ENCODE results near the gene SREBF2. TPM values are rescaled to one million over a fixed set of nuclear protein-coding genes. Genes with fewer than 3 reads are reported as not detected.

The SREBF2 gene
- total and polyA plus RNA-seq, 9 of the 15 experiments (the other 6 are each of a cell fraction or from before 2014, with no cell fraction given), result 1.1 to 84.2 (median 26.9) TPM

DNA sequence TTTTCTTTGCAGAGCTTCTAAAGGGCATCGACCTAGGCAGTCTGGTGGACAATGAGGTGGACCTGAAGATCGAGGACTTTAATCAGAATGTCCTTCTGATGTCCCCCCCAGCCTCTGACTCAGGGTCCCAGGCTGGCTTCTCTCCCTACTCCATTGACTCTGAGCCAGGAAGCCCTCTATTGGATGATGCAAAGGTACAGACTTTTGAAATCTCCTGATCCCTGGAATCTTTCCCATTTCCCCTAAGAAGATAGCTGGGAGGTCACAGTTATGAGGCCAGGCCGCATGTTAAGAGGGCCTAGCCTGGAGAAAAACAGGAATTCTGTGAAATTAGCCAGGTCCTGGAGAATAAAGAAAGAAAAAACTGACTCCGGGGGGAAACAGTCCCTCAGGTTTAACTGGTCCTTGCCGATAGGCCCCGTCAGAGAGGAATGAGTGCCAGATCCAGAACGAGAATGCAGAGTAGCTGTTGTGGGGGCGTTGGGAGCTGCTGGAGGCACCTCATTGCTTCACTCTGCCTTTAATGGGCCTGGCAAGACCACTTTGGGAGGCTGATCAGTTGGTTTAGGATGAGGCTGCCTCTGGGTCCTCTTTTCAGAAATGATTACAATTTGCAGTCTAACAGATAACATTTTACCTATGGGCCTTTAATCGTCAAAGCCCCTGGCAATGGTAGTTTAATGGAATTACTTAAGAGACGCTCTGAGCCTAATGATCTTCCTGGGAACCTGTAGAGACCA is 42.8 kb downstream of the SREBF2 start (continued):
- TF ChIP-seq IFI16 (CRISPR knock-in tag; IDR thresholded peaks at IDR 0.05) (no peak), U2AF2 (optimal IDR thresholded peaks at IDR 0.05; ENCODE audit: low read depth, low read length) (no peak), NCOR1 (IDR thresholded peaks at IDR 0.05) (no peak), RBFOX2 (IDR thresholded peaks at IDR 0.05; ENCODE audit: low read depth, low read length) (no peak)
- TF ChIP-seq, protein P1, sequence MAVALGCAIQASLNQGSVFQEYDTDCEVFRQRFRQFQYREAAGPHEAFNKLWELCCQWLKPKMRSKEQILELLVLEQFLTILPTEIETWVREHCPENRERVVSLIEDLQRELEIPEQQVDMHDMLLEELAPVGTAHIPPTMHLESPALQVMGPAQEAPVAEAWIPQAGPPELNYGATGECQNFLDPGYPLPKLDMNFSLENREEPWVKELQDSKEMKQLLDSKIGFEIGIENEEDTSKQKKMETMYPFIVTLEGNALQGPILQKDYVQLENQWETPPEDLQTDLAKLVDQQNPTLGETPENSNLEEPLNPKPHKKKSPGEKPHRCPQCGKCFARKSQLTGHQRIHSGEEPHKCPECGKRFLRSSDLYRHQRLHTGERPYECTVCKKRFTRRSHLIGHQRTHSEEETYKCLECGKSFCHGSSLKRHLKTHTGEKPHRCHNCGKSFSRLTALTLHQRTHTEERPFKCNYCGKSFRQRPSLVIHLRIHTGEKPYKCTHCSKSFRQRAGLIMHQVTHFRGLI (CRISPR knock-in tag; IDR thresholded peaks at IDR 0.05), result no peak

DNA sequence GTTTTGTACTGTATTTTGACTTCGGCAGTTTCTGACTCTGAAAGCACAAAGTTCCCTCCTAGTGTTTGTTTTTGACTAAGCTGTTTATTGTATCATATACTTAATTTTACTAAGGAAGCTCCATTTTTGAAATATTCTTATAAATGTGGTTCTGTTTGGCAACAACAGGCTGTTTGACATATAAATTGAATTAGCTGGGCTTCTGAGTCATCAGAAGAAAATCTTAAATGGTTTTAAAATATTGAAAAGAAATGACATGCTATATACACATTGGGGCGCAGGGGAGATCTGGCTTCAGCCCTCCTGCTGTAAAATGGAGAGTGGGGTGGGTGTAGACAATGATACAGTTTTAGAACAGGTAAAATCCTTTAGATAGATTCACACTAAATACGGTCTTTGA is 43.4 kb downstream of the SREBF2 start:
- H3K27me3 ChIP-seq (ENCODE audit: control insufficient read depth in 2 of 2, insufficient read depth in 2 of 2, low read length in 2 of 2), result no peaks in the 10 kb centered on the region
- H3K27ac ChIP-seq (ENCODE audit: extremely low read depth, low read depth, low read length), result no peak overlapping the region
- ATAC-seq (no peak), DNase-seq (ENCODE audit: extremely low read depth in 1 of 4, low spot score in 3 of 4) (no peak), FAIRE-seq (no peak)
- in situ Hi-C loops (cut with MboI) (no loop called here), intact Hi-C loops (cut with micrococcal nuclease) (no loop called here)
- H2AFZ ChIP-seq (ENCODE audit: low read depth, low read length), result no peak overlapping the region
- no peak overlapping the region for H3K4me3 ChIP-seq
- H3K9me3 ChIP-seq (replicated peaks; ENCODE audit: control insufficient read depth, insufficient read depth, low read depth, low read length), result no peaks in the 10 kb centered on the region
- H3K79me2 ChIP-seq (ENCODE audit: control insufficient read depth, insufficient read depth, low read length), result no peaks in the 10 kb centered on the region; the same call in 2 of the 3 replicates
- no peak overlapping the region for H3K4me2 ChIP-seq (ENCODE audit: insufficient read depth, low read length)
- H3K9me1 ChIP-seq (ENCODE audit: control insufficient read depth, insufficient read depth, low read length), result no peaks in the 10 kb centered on the region
- no peaks in the 10 kb centered on the region for H3K4me1 ChIP-seq (replicated peaks in 1 of 2; ENCODE audit: control insufficient read depth in 2 of 2, insufficient read depth in 2 of 2, low read length in 2 of 2)
- peaks cover 89% of the 10 kb centered on the region for H3K36me3 ChIP-seq (ENCODE audit: control insufficient read depth, insufficient read depth, low read length)
- POLR2A ChIA-PET, result interaction anchor here (0.9 to 1.3 kb wide), 2 partner anchors 21 to 150 kb away, joined by 3 to 4 read pairs; no protein-coding TSS in a partner anchor
- CTCF ChIA-PET (ENCODE audit: low intra/inter-chr PET ratio), result no interaction called here
- H4K20me1 ChIP-seq (replicated peaks; ENCODE audit: control insufficient read depth, insufficient read depth, low read length), result no peaks in the 10 kb centered on the region
- 92% methylated on average over 3 of the region's 3 CpGs for WGBS (ENCODE audit: insufficient coverage, low coverage, missing lambda C conversion rate)
- no TSS peak for BruUV-seq (replicated peaks)
- no peak overlapping the region for H3K9ac ChIP-seq (ENCODE audit: insufficient read depth in 1 of 2, low read depth in 2 of 2, low read length in 2 of 2)
- no peak for TF ChIP-seq MEF2A (IDR thresholded peaks at IDR 0.05; ENCODE audit: control insufficient read depth, low read depth, low read length)
- TF ChIP-seq, protein P2, sequence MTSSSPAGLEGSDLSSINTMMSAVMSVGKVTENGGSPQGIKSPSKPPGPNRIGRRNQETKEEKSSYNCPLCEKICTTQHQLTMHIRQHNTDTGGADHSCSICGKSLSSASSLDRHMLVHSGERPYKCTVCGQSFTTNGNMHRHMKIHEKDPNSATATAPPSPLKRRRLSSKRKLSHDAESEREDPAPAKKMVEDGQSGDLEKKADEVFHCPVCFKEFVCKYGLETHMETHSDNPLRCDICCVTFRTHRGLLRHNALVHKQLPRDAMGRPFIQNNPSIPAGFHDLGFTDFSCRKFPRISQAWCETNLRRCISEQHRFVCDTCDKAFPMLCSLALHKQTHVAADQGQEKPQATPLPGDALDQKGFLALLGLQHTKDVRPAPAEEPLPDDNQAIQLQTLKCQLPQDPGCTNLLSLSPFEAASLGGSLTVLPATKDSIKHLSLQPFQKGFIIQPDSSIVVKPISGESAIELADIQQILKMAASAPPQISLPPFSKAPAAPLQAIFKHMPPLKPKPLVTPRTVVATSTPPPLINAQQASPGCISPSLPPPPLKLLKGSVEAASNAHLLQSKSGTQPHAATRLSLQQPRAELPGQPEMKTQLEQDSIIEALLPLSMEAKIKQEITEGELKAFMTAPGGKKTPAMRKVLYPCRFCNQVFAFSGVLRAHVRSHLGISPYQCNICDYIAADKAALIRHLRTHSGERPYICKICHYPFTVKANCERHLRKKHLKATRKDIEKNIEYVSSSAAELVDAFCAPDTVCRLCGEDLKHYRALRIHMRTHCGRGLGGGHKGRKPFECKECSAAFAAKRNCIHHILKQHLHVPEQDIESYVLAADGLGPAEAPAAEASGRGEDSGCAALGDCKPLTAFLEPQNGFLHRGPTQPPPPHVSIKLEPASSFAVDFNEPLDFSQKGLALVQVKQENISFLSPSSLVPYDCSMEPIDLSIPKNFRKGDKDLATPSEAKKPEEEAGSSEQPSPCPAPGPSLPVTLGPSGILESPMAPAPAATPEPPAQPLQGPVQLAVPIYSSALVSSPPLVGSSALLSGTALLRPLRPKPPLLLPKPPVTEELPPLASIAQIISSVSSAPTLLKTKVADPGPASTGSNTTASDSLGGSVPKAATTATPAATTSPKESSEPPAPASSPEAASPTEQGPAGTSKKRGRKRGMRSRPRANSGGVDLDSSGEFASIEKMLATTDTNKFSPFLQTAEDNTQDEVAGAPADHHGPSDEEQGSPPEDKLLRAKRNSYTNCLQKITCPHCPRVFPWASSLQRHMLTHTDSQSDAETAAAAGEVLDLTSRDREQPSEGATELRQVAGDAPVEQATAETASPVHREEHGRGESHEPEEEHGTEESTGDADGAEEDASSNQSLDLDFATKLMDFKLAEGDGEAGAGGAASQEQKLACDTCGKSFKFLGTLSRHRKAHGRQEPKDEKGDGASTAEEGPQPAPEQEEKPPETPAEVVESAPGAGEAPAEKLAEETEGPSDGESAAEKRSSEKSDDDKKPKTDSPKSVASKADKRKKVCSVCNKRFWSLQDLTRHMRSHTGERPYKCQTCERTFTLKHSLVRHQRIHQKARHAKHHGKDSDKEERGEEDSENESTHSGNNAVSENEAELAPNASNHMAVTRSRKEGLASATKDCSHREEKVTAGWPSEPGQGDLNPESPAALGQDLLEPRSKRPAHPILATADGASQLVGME (CRISPR knock-in tag; IDR thresholded peaks at IDR 0.05), result no peak
- no peak for TF ChIP-seq POU5F1 (IDR thresholded peaks at IDR 0.05; ENCODE audit: borderline replicate concordance, low read depth, low read length, partially characterized antibody)
- TF ChIP-seq SIN3B (IDR thresholded peaks at IDR 0.05; ENCODE audit: low read depth), result no peak
- TF ChIP-seq, protein P3, sequence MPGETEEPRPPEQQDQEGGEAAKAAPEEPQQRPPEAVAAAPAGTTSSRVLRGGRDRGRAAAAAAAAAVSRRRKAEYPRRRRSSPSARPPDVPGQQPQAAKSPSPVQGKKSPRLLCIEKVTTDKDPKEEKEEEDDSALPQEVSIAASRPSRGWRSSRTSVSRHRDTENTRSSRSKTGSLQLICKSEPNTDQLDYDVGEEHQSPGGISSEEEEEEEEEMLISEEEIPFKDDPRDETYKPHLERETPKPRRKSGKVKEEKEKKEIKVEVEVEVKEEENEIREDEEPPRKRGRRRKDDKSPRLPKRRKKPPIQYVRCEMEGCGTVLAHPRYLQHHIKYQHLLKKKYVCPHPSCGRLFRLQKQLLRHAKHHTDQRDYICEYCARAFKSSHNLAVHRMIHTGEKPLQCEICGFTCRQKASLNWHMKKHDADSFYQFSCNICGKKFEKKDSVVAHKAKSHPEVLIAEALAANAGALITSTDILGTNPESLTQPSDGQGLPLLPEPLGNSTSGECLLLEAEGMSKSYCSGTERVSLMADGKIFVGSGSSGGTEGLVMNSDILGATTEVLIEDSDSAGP (CRISPR knock-in tag; IDR thresholded peaks at IDR 0.05), result no peak
- no peak for TF ChIP-seq RBM34 (IDR thresholded peaks at IDR 0.05; ENCODE audit: borderline replicate concordance, insufficient read depth, low read length)
